Colonic mucosa (tissue), 4 donors: Measurements from ENCODE around the gene TVP23A. TPM values are rescaled to one million over a fixed set of nuclear protein-coding genes. Genes with fewer than 3 reads are reported as not detected.

ENCODE experiments used
- DNase-seq: peaks from one replicate; pipeline ENCODE4 v3.0.0-alpha.2; 2020
- H3K27ac ChIP-seq: fragments of 200-600 bp; one replicate; pipeline ENCODE4 v1.8.0; 2021
- H3K27me3 ChIP-seq: fragments of 200-600 bp; one replicate; pipeline ENCODE4 v1.8.0; 2021
- H3K36me3 ChIP-seq: fragments of 200-600 bp; one replicate; pipeline ENCODE4 v1.8.0; 2021
- H3K4me1 ChIP-seq: fragments of 200-600 bp; one replicate; pipeline ENCODE4 v1.8.0; 2021; ENCODE audit warnings: mild to moderate bottlenecking
- H3K4me3 ChIP-seq: fragments of 200-600 bp; one replicate; pipeline ENCODE4 v1.8.0; 2021
- H3K9ac ChIP-seq, 2 donors: one replicate each; pipeline ENCODE4 v1.7.0; 2013; ENCODE audit warnings: control low read depth in 2 of 2, low read depth in 2 of 2, low read length in 2 of 2
- H3K9me3 ChIP-seq: fragments of 200-600 bp; one replicate; pipeline ENCODE4 v1.8.0; 2021
- intact Hi-C: fragments of 100-400 bp; cut with DNase I; formaldehyde crosslinking; loops from one replicate; pipeline ENCODE4 v1.14.1; 2022
- total RNA-seq, 2 donors: library from RNA; stranded (reverse); fragmentation: NEBNext Ultra II Directional in 1 of 2; extraction: Animal tissue kit (Norgen Biotek cat#: 25700) in 1 of 2; gene quantifications; one replicate each; pipeline ENCODE4 v1.2.1, GENCODE V29; 2021
- TF ChIP-seq, protein P1 (sequence below): fragments of 200-600 bp; IDR thresholded peaks from one replicate; pipeline ENCODE4 v1.8.0; 2022; ENCODE audit warnings: antibody characterized with exemption, mild to moderate bottlenecking
- donor health status: healthy.
- donor health status: DM: no; HTN: no; CAD: no.
- donor health status: DM: no; HTN: no; CAD: no.

TVP23A gene
- total RNA-seq, 2 donors from 2014 or later: 0.19 TPM; not detected in 1

- no peaks in the 10 kb centered on the region for H3K36me3 ChIP-seq
- H3K27me3 ChIP-seq: no peaks in the 10 kb centered on the region
- H3K4me3 ChIP-seq: no peak overlapping the region
- TF ChIP-seq, protein P1, sequence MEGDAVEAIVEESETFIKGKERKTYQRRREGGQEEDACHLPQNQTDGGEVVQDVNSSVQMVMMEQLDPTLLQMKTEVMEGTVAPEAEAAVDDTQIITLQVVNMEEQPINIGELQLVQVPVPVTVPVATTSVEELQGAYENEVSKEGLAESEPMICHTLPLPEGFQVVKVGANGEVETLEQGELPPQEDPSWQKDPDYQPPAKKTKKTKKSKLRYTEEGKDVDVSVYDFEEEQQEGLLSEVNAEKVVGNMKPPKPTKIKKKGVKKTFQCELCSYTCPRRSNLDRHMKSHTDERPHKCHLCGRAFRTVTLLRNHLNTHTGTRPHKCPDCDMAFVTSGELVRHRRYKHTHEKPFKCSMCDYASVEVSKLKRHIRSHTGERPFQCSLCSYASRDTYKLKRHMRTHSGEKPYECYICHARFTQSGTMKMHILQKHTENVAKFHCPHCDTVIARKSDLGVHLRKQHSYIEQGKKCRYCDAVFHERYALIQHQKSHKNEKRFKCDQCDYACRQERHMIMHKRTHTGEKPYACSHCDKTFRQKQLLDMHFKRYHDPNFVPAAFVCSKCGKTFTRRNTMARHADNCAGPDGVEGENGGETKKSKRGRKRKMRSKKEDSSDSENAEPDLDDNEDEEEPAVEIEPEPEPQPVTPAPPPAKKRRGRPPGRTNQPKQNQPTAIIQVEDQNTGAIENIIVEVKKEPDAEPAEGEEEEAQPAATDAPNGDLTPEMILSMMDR: no peak
- no peaks in the 10 kb centered on the region for H3K9me3 ChIP-seq
- intact Hi-C loops: no loop called here
- DNase-seq: no peak
- no peak overlapping the region for H3K27ac ChIP-seq
- no peaks in the 10 kb centered on the region for H3K4me1 ChIP-seq
- peak overlapping the region in 1 of 2 donors; percentile 12 for H3K9ac ChIP-seq
Measured at GRCh38 chr16:10817514-10817913, 1.1 kb downstream of the TVP23A start.

GRCh38 chr16:10813099-10813455 lies 5.5 kb downstream of the TVP23A start:
- Histone ChIP-seq H3K27ac (no peak overlapping the region), H3K4me3 (no peak overlapping the region), H3K9me3 (no peaks in the 10 kb centered on the region), H3K4me1 (no peaks in the 10 kb centered on the region), H3K27me3 (no peaks in the 10 kb centered on the region), H3K36me3 (no peaks in the 10 kb centered on the region), H3K9ac (no peak overlapping the region)
- DNase-seq: no peak
- TF ChIP-seq, protein P1: no peak
- intact Hi-C loops: no loop called here

DNA sequence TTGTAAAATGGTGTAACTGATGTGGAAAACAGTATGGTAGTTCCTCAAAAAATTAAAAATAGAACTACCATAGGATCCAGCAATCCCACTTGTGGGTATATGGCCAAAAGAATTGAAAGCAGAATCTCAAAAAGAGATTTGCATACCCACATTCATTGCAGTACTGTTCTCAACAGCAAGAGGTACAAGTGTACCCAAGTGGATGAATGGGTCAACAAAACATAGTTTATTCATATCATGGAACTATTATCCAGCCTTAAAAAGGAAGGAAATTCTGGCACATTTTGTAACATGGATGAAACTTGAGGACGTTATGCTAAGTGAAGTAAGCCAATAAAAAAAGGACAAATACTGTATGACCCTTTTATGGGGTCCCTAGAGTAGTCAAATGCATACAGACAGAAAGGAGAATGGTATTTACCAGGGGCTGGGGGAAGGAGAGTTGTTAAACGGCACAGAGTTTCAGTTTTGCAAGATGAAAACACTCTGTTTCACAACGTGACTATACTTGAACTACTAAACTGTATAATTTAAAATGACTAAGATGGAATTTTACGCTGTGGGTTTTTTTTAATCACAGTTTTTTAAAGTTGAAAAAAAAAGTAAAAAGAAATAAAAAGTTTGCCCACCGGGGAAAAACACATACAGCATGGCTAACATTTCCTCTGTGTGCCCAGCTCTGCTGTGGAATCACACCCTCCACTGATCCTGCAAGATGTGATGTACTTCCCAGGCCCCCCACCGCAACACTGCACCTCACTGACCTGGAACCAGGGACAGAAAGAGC lies 6.1 kb downstream of the TVP23A start:
- Histone ChIP-seq H3K9me3 (no peaks in the 10 kb centered on the region), H3K4me3 (no peak overlapping the region), H3K9ac (no peak overlapping the region), H3K27me3 (no peaks in the 10 kb centered on the region), H3K36me3 (no peaks in the 10 kb centered on the region), H3K27ac (no peak overlapping the region), H3K4me1 (no peaks in the 10 kb centered on the region)
- intact Hi-C loops: no loop called here
- no peak for DNase-seq
- TF ChIP-seq, protein P1: no peak

- H3K27ac ChIP-seq: no peak overlapping the region
- H3K27me3 ChIP-seq: no peaks in the 10 kb centered on the region
- H3K9ac ChIP-seq: no peak overlapping the region
- no peaks in the 10 kb centered on the region for H3K4me1 ChIP-seq
- H3K4me3 ChIP-seq: no peak overlapping the region
- intact Hi-C loops: no loop called here
- H3K9me3 ChIP-seq: no peaks in the 10 kb centered on the region
- TF ChIP-seq, protein P1: no peak
- H3K36me3 ChIP-seq: no peaks in the 10 kb centered on the region
- no peak for DNase-seq
Measured at GRCh38 chr16:10809706-10810105, 8.9 kb downstream of the TVP23A start.

GRCh38 chr16:10808850-10809249 lies 9.7 kb downstream of the TVP23A start:
- H3K27ac ChIP-seq: no peak overlapping the region
- intact Hi-C loops: no loop called here
- no peaks in the 10 kb centered on the region for H3K4me1 ChIP-seq
- H3K4me3 ChIP-seq: no peak overlapping the region
- H3K36me3 ChIP-seq: no peaks in the 10 kb centered on the region
- TF ChIP-seq, protein P1: no peak
- no peaks in the 10 kb centered on the region for H3K9me3 ChIP-seq
- H3K27me3 ChIP-seq: no peaks in the 10 kb centered on the region
- no peak for DNase-seq
- no peak overlapping the region for H3K9ac ChIP-seq
